MM.1S (cell line): ENCODE data around the gene MRPL42.

Source experiments
- DNase-seq: peaks from one replicate; pipeline ENCODE4 v3.0.0-alpha.2; 2015
- H2AFZ ChIP-seq: fragments of 300-600 bp; sonication (generic); 2 replicates; pipeline ENCODE4 v1.6.0; 2016; ENCODE audit warnings: antibody characterized with exemption, low read length
- H3F3A ChIP-seq: fragments of 300-600 bp; sonication (generic); 2 replicates; pipeline ENCODE4 v1.6.1; 2016; ENCODE audit warnings: mild to moderate bottlenecking, antibody characterized with exemption, low read length, moderate library complexity, mixed read lengths; ENCODE audit not compliant: insufficient read depth
- H3K27ac ChIP-seq: fragments of 300-600 bp; sonication (generic); 2 replicates; pipeline ENCODE4 v1.5.1; 2016; ENCODE audit warnings: mild to moderate bottlenecking, low read length
- H3K27me3 ChIP-seq: fragments of 300-600 bp; sonication (generic); replicated peaks from 2 replicates; pipeline ENCODE4 v1.6.0; 2016; ENCODE audit warnings: low read length; ENCODE audit not compliant: insufficient read depth
- H3K36me3 ChIP-seq: fragments of 300-600 bp; sonication (generic); replicated peaks from 2 replicates; pipeline ENCODE4 v1.6.1; 2016; ENCODE audit warnings: mild to moderate bottlenecking, low read length, mixed read lengths; ENCODE audit not compliant: insufficient read depth
- H3K4me1 ChIP-seq: fragments of 300-600 bp; sonication (generic); 2 replicates; pipeline ENCODE4 v1.6.1; 2016; ENCODE audit warnings: low read length, mixed read lengths
- H3K4me2 ChIP-seq: fragments of 300-600 bp; sonication (generic); 2 replicates; pipeline ENCODE4 v1.6.0; 2016; ENCODE audit warnings: low read depth, low read length
- H3K4me3 ChIP-seq: fragments of 300-600 bp; sonication (generic); 2 replicates; pipeline ENCODE4 v1.5.1; 2016; ENCODE audit warnings: low read length, mixed read lengths
- H3K79me2 ChIP-seq: fragments of 300-600 bp; sonication (generic); 2 replicates; pipeline ENCODE4 v1.6.1; 2016; ENCODE audit warnings: mixed run types, low read length, mixed read lengths
- H3K9ac ChIP-seq: fragments of 300-600 bp; sonication (generic); 2 replicates; pipeline ENCODE4 v1.6.1; 2016; ENCODE audit warnings: low read length, mixed read lengths
- H3K9me2 ChIP-seq: fragments of 300-600 bp; sonication (generic); replicated peaks from 2 replicates; pipeline ENCODE4 v1.6.1; 2016; ENCODE audit warnings: mild to moderate bottlenecking, low read length, mixed read lengths; ENCODE audit not compliant: insufficient read depth
- H3K9me3 ChIP-seq: fragments of 300-600 bp; sonication (generic); replicated peaks from 2 replicates; pipeline ENCODE4 v1.6.1; 2016; ENCODE audit warnings: mild to moderate bottlenecking, low read length, mixed read lengths; ENCODE audit not compliant: insufficient read depth
- H4K20me1 ChIP-seq: fragments of 300-600 bp; sonication (generic); 2 replicates; pipeline ENCODE4 v1.6.1; 2016; ENCODE audit warnings: mild to moderate bottlenecking, low read length, moderate library complexity, mixed read lengths; ENCODE audit not compliant: insufficient read depth
- CTCF ChIP-seq: fragments of 300-600 bp; sonication (generic); IDR thresholded peaks from 2 replicates; pipeline ENCODE4 v1.5.1; 2016; ENCODE audit warnings: antibody characterized with exemption, low read length, mixed read lengths
- EZH2 ChIP-seq: fragments of 300-600 bp; sonication (generic); optimal IDR thresholded peaks from 2 replicates; pipeline ENCODE3; 2017; ENCODE audit warnings: low read depth, mild to moderate bottlenecking, antibody characterized with exemption, low read length, mixed read lengths
- EZH2phosphoT487 ChIP-seq: fragments of 300-600 bp; sonication (generic); IDR thresholded peaks from 2 replicates; pipeline ENCODE4 v1.6.1; 2018; ENCODE audit warnings: antibody characterized with exemption, low read length

MRPL42 gene

GRCh38 chr12:93536111-93536765 is 68.9 kb downstream of the MRPL42 start:
- Histone ChIP-seq H3K36me3 (no peaks in the 10 kb centered on the region), H3K9me3 (no peaks in the 10 kb centered on the region), H3F3A (peaks cover 14% of the 10 kb centered on the region), H3K27ac (peak overlapping the region; percentile 51), H3K4me1 (peaks cover 16% of the 10 kb centered on the region), H3K4me2 (peak overlapping the region; percentile 93), H4K20me1 (no peaks in the 10 kb centered on the region), H3K27me3 (no peaks in the 10 kb centered on the region), H3K4me3 (peak overlapping the region; percentile 19), H3K9me2 (no peaks in the 10 kb centered on the region), H2AFZ (peak overlapping the region; percentile 87), H3K79me2 (no peaks in the 10 kb centered on the region), H3K9ac (peak overlapping the region; percentile 4; the same call in 1 of the 2 replicates)
- TF ChIP-seq CTCF (no peak), EZH2 (no peak), EZH2phosphoT487 (no peak)
- peak; percentile 13 for DNase-seq

DNA sequence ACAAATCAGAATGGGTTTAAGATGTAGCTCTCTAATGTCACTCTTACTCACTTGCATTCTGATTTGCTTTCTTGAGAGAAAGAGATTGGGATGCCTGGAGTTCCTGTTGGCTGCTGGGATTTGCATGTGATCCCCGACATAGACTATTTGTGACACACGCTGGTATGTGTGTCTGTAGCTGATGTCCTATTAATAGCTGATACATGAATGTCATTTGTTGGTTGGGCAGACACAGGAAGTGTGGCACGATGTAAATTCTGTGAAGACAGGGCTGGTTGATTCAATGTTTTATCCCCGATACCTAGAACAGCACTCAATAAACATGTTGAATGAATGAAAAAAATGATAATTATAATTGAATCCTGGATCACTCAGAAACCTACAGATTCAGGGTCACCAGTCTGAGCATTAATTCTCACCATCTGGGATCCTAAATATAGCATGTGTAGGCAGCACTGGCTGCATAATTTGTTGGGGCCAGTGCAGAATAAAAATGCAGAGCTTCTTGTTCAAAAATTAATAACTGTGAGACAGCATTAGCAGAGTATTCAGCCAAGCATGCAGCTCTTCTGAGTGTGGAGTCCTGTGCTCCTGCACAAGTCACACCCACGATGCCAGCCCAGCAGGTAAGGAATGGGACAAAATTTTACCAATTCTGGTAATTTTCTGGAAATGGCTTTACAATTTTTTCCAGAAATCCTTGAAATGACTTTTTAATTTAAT is 69.6 kb downstream of the MRPL42 start:
- peak overlapping the region; percentile 51 for H3K27ac ChIP-seq
- peak overlapping the region; percentile 87 for H2AFZ ChIP-seq
- no peaks in the 10 kb centered on the region for H3K36me3 ChIP-seq
- DNase-seq: peak; percentile 64
- no peaks in the 10 kb centered on the region for H4K20me1 ChIP-seq
- H3K4me3 ChIP-seq: peak overlapping the region; percentile 19
- H3K4me2 ChIP-seq: peak overlapping the region; percentile 93
- no peaks in the 10 kb centered on the region for H3K9me2 ChIP-seq
- no peaks in the 10 kb centered on the region for H3K27me3 ChIP-seq
- peak overlapping the region; percentile 4; the same call in 1 of the 2 replicates for H3K9ac ChIP-seq
- H3F3A ChIP-seq: peaks cover 14% of the 10 kb centered on the region
- H3K4me1 ChIP-seq: peaks cover 16% of the 10 kb centered on the region
- TF ChIP-seq EZH2phosphoT487 (no peak), CTCF (no peak), EZH2 (no peak)
- H3K9me3 ChIP-seq: no peaks in the 10 kb centered on the region
- no peaks in the 10 kb centered on the region for H3K79me2 ChIP-seq

GRCh38 chr12:93537769-93538168 is 70.5 kb downstream of the MRPL42 start:
- Histone ChIP-seq H3K36me3 (no peaks in the 10 kb centered on the region), H3K9me2 (no peaks in the 10 kb centered on the region), H3K4me3 (no peak overlapping the region), H3K9me3 (no peaks in the 10 kb centered on the region), H3F3A (peaks cover 14% of the 10 kb centered on the region), H3K79me2 (no peaks in the 10 kb centered on the region), H2AFZ (no peak overlapping the region), H3K9ac (no peak overlapping the region), H3K4me1 (peaks cover 16% of the 10 kb centered on the region), H3K4me2 (no peak overlapping the region), H3K27ac (no peak overlapping the region), H4K20me1 (no peaks in the 10 kb centered on the region), H3K27me3 (no peaks in the 10 kb centered on the region)
- DNase-seq: no peak
- TF ChIP-seq EZH2phosphoT487 (no peak), EZH2 (no peak), CTCF (no peak)
